Activated T-helper 1 cell treated with anti-CD3 and anti-CD28 coated beads, Interleukin-12 subunit alpha, Interleukin-12 subunit beta, Interleukin-2, Interleukin-4 antibody, amounts not matched to agents 30 ng/mL and 10 ng/mL and 1 ng/mL, durations not matched to agents 14 hours and 24 hours and 36 hours (primary cell): ENCODE results near the gene POLR2C. TPM values are rescaled to one million over a fixed set of nuclear protein-coding genes. Genes with fewer than 3 reads are reported as not detected.

Experiments
- DNase-seq: peaks from one replicate; pipeline ENCODE4 v3.0.0; 2021; ENCODE audit warnings: low spot score
- H3K27ac Mint-ChIP-seq: one replicate; pipeline ENCODE4 v1.8.0; 2021; ENCODE audit warnings: mild to moderate bottlenecking, mixed read lengths
- H3K27me3 Mint-ChIP-seq: one replicate; pipeline ENCODE4 v1.8.0; 2022; ENCODE audit warnings: mild to moderate bottlenecking, moderate library complexity, mixed read lengths; ENCODE audit not compliant: insufficient read depth
- H3K36me3 Mint-ChIP-seq: one replicate; pipeline ENCODE4 v1.8.0; 2021; ENCODE audit warnings: low read depth, mixed read lengths
- H3K4me1 Mint-ChIP-seq: one replicate; pipeline ENCODE4 v1.8.0; 2021; ENCODE audit warnings: low read depth, mixed read lengths
- H3K4me3 Mint-ChIP-seq: one replicate; pipeline ENCODE4 v1.8.0; 2021; ENCODE audit warnings: mild to moderate bottlenecking, moderate library complexity, mixed read lengths
- H3K9me3 Mint-ChIP-seq: one replicate; pipeline ENCODE4 v1.8.0; 2021; ENCODE audit warnings: mixed read lengths
- intact Hi-C: fragments of 100-400 bp; cut with micrococcal nuclease; formaldehyde crosslinking; loops from one replicate; pipeline ENCODE4 v1.15.1; 2024
- total RNA-seq: library from RNA; stranded (reverse); gene quantifications from 2 replicates; pipeline ENCODE4 v1.2.3, GENCODE V29; 2022

Gene POLR2C
- total RNA-seq, 1 donor from 2014 or later, result 90.9 TPM

GRCh38 chr16:57503366-57503765 lies 40.9 kb downstream of the POLR2C start:
- H3K36me3 Mint-ChIP-seq, result no peaks in the 10 kb centered on the region
- no peaks in the 10 kb centered on the region for H3K9me3 Mint-ChIP-seq
- H3K4me1 Mint-ChIP-seq, result peaks cover 10% of the 10 kb centered on the region
- no peak for DNase-seq
- H3K27ac Mint-ChIP-seq, result no peak overlapping the region
- peaks cover 3% of the 10 kb centered on the region for H3K27me3 Mint-ChIP-seq
- no peak overlapping the region for H3K4me3 Mint-ChIP-seq
- intact Hi-C loops, result no loop called here

DNA sequence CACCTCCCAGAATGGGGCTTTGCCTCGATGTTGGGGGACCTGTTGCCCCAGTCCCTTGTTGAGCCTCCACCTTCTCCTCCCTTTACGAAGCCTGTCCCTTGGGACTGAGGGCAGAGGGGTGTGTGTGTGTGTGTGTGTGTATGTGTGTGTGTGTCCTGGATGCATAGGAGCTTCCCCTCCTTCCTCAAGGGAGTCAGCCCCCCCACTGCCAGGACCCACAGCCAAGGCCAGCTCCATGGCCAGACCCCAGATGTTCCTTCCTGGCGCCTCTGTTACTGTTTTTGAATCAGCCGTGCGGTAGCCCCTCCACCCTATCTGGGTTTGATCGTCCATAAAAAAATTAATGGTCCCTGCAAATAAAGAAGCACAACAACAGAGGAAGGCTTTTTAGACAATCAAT lies 41.5 kb downstream of the POLR2C start:
- Mint-ChIP-seq H3K27ac (no peak overlapping the region), H3K4me1 (peaks cover 10% of the 10 kb centered on the region), H3K27me3 (peaks cover 4% of the 10 kb centered on the region), H3K36me3 (no peaks in the 10 kb centered on the region), H3K9me3 (no peaks in the 10 kb centered on the region), H3K4me3 (no peak overlapping the region)
- intact Hi-C loops, result no loop called here
- no peak for DNase-seq

- H3K9me3 Mint-ChIP-seq, result no peaks in the 10 kb centered on the region
- no peak for DNase-seq
- H3K4me3 Mint-ChIP-seq, result no peak overlapping the region
- H3K36me3 Mint-ChIP-seq, result no peaks in the 10 kb centered on the region
- peaks cover 10% of the 10 kb centered on the region for H3K4me1 Mint-ChIP-seq
- H3K27ac Mint-ChIP-seq, result no peak overlapping the region
- H3K27me3 Mint-ChIP-seq, result peaks cover 4% of the 10 kb centered on the region
- intact Hi-C loops, result no loop called here
Measured at GRCh38 chr16:57504491-57504890, 42.0 kb downstream of the POLR2C start.

GRCh38 chr16:57505169-57505568 lies 42.7 kb downstream of the POLR2C start:
- no peak overlapping the region for H3K4me3 Mint-ChIP-seq

DNA sequence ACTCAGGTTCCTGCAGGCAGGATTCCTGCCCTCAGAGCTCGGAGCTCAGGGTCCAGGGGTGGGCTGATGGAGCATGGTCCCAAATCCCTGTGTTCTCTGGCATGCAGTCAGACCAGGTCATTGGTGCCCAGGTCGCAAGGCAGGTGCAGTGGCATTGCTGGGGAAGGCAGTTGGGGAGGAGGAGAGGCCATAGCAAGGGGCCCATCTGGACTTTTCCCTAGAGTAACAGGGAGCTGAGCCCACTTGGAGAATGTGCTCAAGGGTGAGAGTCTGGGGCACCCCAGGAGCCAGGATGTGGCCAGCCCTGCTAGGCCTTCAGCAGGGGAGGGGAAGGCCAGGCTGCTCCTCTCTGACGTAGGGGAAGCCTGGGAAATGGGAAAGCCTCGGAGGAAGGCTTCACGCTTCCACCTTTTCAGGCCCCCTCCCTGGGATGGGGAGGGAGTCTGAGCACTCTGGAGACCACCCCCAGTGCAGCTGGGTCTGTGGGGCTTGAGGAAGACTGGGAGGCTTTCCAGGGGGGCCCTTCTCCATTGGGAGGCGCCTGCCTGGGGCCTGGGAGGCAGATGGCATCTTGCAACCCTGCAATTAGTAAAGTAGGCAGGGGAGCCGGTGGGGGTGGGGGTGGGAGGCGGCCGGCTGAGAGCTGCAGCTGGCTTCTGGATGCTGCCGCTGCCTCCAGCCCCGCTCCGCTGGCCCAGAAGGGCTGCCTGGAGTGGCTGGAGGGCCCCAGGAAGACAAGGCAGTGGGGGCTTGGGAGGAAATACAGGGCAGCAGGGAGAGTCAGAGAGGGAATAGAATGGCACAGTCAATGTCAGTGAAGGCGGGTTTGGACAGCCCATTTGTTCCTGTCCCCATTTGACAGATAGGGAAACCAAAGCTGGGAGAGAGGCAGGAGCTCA lies 44.9 kb downstream of the POLR2C start:
- Mint-ChIP-seq H3K4me1 (no peaks in the 10 kb centered on the region), H3K27me3 (peaks cover 4% of the 10 kb centered on the region), H3K9me3 (no peaks in the 10 kb centered on the region), H3K4me3 (no peak overlapping the region), H3K36me3 (no peaks in the 10 kb centered on the region), H3K27ac (no peak overlapping the region)
- DNase-seq, result no peak
- intact Hi-C loops, result no loop called here

More at GRCh38 chr16:57505169-57505568, 42.7 kb downstream of the POLR2C start:
- Mint-ChIP-seq H3K27ac (no peak overlapping the region), H3K36me3 (no peaks in the 10 kb centered on the region), H3K27me3 (peaks cover 4% of the 10 kb centered on the region), H3K4me1 (peaks cover 10% of the 10 kb centered on the region), H3K9me3 (no peaks in the 10 kb centered on the region)
- intact Hi-C loops, result no loop called here
- no peak for DNase-seq

- H3K4me1 Mint-ChIP-seq, result no peaks in the 10 kb centered on the region
- H3K27me3 Mint-ChIP-seq, result peaks cover 4% of the 10 kb centered on the region
- H3K4me3 Mint-ChIP-seq, result no peak overlapping the region
- DNase-seq, result no peak
- no peak overlapping the region for H3K27ac Mint-ChIP-seq
- intact Hi-C loops, result no loop called here
- H3K36me3 Mint-ChIP-seq, result no peaks in the 10 kb centered on the region
- no peaks in the 10 kb centered on the region for H3K9me3 Mint-ChIP-seq
Measured at GRCh38 chr16:57508035-57508425, 45.6 kb downstream of the POLR2C start.

DNA sequence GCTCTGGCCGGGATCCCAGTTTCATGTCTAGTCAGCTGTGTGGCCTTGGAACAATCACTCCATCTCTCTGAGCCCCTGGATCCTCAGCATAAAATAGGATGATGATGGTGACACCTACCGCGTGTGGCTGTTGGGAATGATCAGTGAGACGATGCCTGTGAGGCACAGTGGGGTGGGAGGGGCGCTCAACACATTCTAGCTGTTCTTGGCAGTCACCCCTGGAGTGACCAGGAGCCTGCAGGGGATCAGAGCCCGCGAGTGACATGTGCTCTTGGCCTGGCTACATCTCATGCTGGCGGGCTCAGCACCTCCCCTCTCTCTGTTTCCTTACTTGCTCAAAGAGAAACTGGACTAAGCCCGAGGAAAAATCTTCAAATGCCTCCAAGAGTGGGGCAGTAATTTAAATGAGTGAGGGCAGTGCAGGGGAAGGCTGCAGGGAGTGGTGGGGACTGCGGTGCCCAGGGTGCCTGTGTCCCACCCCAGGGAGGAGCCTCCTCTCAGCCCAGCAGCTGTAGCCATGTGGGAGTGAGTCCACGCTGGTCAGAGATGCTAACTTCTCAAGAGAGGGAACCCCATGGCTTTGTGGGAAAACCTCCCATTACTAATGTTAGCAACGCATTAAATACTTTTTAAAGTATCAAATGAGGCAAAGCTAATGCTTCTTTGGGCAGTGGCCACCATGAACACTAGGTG lies 46.9 kb downstream of the POLR2C start:
- no peaks in the 10 kb centered on the region for H3K4me1 Mint-ChIP-seq

GRCh38 chr16:57510016-57510871 lies 47.8 kb downstream of the POLR2C start:
- Mint-ChIP-seq H3K27me3 (peaks cover 2% of the 10 kb centered on the region), H3K27ac (no peak overlapping the region), H3K4me1 (no peaks in the 10 kb centered on the region), H3K36me3 (peaks cover 3% of the 10 kb centered on the region), H3K9me3 (no peaks in the 10 kb centered on the region), H3K4me3 (no peak overlapping the region)
- DNase-seq, result no peak
- intact Hi-C loops, result no loop called here

More for the DNA sequence above, 46.9 kb downstream of the POLR2C start:
- Mint-ChIP-seq H3K36me3 (peaks cover 3% of the 10 kb centered on the region), H3K27ac (no peak overlapping the region), H3K4me3 (no peak overlapping the region), H3K9me3 (no peaks in the 10 kb centered on the region), H3K27me3 (peaks cover 4% of the 10 kb centered on the region)
- intact Hi-C loops, result no loop called here
- DNase-seq, result no peak

GRCh38 chr16:57512296-57513001 lies 50.0 kb downstream of the POLR2C start:
- Mint-ChIP-seq H3K4me1 (no peaks in the 10 kb centered on the region), H3K27ac (no peak overlapping the region), H3K36me3 (peaks cover 3% of the 10 kb centered on the region), H3K9me3 (no peaks in the 10 kb centered on the region), H3K27me3 (peaks cover 2% of the 10 kb centered on the region), H3K4me3 (no peak overlapping the region)
- intact Hi-C loops, result no loop called here
- no peak for DNase-seq

- Mint-ChIP-seq H3K27me3 (peaks cover under 1% of the 10 kb centered on the region), H3K36me3 (peaks cover 3% of the 10 kb centered on the region), H3K9me3 (no peaks in the 10 kb centered on the region), H3K4me1 (no peaks in the 10 kb centered on the region), H3K27ac (no peak overlapping the region), H3K4me3 (no peak overlapping the region)
- intact Hi-C loops, result no loop called here
- no peak for DNase-seq
Measured at GRCh38 chr16:57513371-57514102, 51.1 kb downstream of the POLR2C start.

- Mint-ChIP-seq H3K36me3 (peaks cover 6% of the 10 kb centered on the region), H3K4me1 (no peaks in the 10 kb centered on the region), H3K4me3 (no peak overlapping the region), H3K27me3 (no peaks in the 10 kb centered on the region), H3K9me3 (no peaks in the 10 kb centered on the region), H3K27ac (no peak overlapping the region)
- intact Hi-C loops, result no loop called here
- no peak for DNase-seq
Measured at GRCh38 chr16:57514371-57514770, 51.9 kb downstream of the POLR2C start.
